Measurements from ENCODE around the gene ITGA1.
A peak's percentile ranks its signal among the peaks of the same experiment; 100 is the strongest.

The ITGA1 gene

DNA sequence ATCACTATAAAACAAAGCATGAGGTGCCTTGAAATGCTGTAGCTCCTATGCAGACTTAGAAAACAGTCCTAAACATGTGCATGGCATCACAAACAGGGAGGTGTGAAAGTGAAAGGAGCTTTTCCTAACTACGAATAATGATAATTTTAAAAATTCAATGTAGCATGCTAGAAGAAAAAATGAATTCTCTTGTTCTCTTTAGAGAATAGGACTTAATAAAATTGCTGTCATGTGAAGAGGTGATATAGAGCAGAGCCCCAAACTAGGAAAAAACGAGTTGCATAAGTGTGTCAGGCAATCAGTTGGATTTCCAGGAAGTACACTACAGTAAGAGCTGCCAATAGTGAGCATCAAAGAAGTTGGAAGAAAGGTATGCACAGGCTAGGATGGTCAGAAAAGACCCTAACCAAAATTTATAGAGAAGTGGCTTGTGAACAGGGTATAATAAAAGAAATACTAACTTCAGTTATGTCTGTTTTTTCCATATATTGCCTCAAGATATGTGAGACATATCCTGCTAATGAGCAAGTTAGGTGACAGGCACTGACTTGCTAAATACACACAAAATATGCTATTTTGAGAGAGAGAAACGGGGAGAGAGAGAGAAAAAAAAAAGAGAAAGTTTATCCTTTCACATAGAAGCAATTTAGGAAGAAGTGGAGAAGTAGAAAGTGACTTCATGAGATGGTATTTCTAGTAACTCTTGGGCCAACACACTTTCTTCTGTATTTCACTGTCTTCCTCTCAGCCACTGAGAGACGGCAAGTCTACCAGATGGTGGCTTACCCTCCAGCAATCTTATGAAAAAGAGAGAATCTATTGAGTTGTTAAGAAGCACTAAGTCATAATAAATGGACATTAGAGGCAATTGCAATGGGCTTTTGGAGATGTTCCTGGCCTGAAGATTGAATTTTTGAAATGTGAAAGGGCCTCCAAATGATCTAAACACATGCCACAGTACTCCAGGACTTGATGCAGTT lies 219.5 kb downstream of the ITGA1 start:
- no peak for DNase-seq

GRCh38 chr5:53008751-53009150 lies 221.0 kb downstream of the ITGA1 start:
- peak; percentile 26 for DNase-seq

Data from activated naive CD4-positive, alpha-beta T cell treated with Interleukin-2 at 50 U/mL for 16 hours (primary cell).